Adipocyte (in vitro differentiated cells): ENCODE data around the gene VPS26C.

ENCODE experiments used
- DNase-seq: peaks from one replicate; pipeline ENCODE4 v3.0.0-alpha.2; 2015; ENCODE audit warnings: low read depth
- H3K27me3 ChIP-seq: replicated peaks from 2 replicates; pipeline ENCODE4 v1.7.0; 2013; ENCODE audit warnings: mild to moderate bottlenecking, low read length, moderate library complexity; ENCODE audit not compliant: control insufficient read depth, insufficient read depth
- H3K36me3 ChIP-seq: 2 replicates; pipeline ENCODE4 v1.7.0; 2013; ENCODE audit warnings: low read length, mild to moderate bottlenecking, moderate library complexity; ENCODE audit not compliant: control insufficient read depth, insufficient read depth, severe bottlenecking
- H3K4me1 ChIP-seq: 2 replicates; pipeline ENCODE4 v1.7.0; 2013; ENCODE audit warnings: mild to moderate bottlenecking, low read length, moderate library complexity; ENCODE audit not compliant: control insufficient read depth, insufficient read depth
- H3K4me3 ChIP-seq: 2 replicates; pipeline ENCODE4 v1.7.0; 2013; ENCODE audit warnings: mild to moderate bottlenecking, low read length, moderate library complexity
- H3K9ac ChIP-seq: 2 replicates; pipeline ENCODE4 v1.7.0; 2013; ENCODE audit warnings: mild to moderate bottlenecking, low read length, moderate library complexity
- H3K9me3 ChIP-seq: 2 replicates; pipeline ENCODE4 v1.7.0; 2013; ENCODE audit warnings: mild to moderate bottlenecking, low read length, moderate library complexity; ENCODE audit not compliant: control insufficient read depth

The VPS26C gene

DNA sequence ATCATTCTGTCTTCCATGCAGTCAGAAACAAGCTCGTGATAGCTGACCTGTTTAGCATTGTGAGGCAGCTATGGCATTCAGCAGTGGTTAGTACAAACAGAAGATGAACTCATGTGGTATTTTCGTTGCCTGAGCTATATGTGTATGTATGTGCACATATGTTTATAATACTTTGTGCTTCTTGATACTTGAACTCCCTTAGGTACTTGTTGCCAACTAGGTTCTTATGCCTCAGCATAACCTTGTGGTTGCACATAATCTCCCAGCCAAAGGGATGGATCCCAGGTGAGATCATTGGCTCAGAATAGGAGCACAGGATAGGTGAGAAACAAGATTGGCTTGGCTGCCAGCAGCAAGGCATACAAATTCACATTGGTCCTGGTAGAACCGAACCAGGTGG, 86.1 kb downstream of the VPS26C start:
- H3K9ac ChIP-seq = no peak overlapping the region
- H3K27me3 ChIP-seq = no peaks in the 10 kb centered on the region
- H3K4me3 ChIP-seq = no peak overlapping the region
- H3K36me3 ChIP-seq = peaks cover 74% of the 10 kb centered on the region
- H3K9me3 ChIP-seq = no peaks in the 10 kb centered on the region
- no peak for DNase-seq
- no peaks in the 10 kb centered on the region for H3K4me1 ChIP-seq

DNA sequence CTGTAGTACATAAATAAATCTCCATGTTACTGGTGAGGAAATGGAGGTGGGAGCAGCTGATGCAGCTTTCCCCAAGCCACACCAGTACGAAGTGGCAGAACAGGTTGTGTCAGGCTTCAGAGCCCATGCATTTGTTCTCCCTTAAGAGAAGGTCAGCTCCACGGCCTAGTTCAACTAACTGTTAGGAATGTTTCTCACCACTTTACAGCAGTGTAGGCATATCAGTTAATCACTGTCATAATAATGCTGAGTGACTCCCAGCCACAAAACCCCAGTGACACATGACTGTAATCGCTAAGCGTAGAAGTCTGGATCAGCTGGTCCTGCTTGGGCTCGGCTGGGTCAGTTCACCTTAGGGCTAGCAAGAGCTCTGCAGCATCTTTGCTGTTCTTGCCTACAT, 90.4 kb downstream of the VPS26C start:
- Histone ChIP-seq H3K27me3 (no peaks in the 10 kb centered on the region), H3K36me3 (peaks cover 82% of the 10 kb centered on the region), H3K4me3 (no peak overlapping the region), H3K9me3 (no peaks in the 10 kb centered on the region), H3K4me1 (no peaks in the 10 kb centered on the region), H3K9ac (no peak overlapping the region)
- no peak for DNase-seq
